GM21717 (cell line): Measurements from ENCODE around the gene WNK3.

ENCODE experiments used
- ATAC-seq: cut with Tn5 transposase; IDR thresholded peaks from one replicate; pipeline ENCODE4 v1.9.1; 2021; ENCODE audit warnings: mild to moderate bottlenecking, moderate library complexity; ENCODE audit not compliant: unreplicated experiment

Gene WNK3

DNA sequence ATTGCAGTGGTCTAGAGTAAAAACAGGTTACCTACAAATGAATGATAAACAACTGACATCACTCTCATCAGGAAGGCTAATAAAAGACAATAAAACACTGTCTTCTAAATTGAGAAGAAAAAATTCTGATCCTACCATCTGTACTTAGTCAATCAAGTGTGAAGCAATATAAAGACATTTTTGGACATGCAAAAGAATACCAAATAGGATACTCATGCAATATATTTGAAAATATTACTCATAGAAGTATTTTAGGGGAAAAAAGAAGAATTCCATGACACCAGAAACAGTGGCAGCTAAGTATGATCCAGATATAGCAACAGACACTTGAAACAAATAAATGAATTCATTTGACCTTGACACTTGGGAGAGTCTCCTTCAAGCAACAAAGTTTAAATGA is 111.0 kb downstream of the WNK3 start:
- ATAC-seq, result no peak

DNA sequence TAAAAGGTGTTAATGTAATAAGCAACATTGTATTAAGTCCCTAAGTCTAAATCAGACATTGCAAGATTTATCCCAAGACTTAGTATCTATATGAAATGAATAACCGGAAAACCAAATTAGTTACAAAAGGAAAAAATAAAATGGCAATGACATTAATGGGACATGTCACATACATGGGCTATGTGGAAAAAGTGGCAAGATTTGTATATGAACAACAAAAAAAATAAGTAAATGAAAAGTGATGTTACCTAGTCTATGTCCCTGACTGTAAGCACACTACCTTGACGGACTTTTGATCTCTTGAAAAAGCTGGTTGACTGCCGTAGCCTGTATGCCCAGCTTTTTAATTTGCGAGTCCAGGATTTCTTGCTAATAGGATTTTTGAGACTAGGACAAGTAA is 119.3 kb downstream of the WNK3 start:
- no peak for ATAC-seq

DNA sequence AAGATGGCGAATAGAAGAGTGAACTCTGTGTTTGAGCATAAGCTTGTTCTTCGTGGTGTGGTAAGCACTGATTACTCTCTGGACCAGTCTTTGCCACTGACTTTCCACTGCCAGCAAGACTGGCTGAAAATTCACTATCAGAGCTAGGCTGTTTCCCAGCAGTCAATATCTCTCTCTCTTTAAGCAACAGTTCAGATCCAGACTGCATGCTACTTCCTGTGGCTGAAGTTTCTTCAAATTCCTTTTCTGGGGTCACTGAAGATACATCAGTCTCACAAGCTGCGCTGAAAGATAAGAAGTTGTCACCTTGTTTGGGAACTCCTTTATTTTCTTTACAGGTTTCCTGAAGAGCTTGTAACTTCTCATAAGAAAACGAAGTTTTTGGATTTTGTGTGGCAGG is 120.8 kb downstream of the WNK3 start:
- no peak for ATAC-seq

DNA sequence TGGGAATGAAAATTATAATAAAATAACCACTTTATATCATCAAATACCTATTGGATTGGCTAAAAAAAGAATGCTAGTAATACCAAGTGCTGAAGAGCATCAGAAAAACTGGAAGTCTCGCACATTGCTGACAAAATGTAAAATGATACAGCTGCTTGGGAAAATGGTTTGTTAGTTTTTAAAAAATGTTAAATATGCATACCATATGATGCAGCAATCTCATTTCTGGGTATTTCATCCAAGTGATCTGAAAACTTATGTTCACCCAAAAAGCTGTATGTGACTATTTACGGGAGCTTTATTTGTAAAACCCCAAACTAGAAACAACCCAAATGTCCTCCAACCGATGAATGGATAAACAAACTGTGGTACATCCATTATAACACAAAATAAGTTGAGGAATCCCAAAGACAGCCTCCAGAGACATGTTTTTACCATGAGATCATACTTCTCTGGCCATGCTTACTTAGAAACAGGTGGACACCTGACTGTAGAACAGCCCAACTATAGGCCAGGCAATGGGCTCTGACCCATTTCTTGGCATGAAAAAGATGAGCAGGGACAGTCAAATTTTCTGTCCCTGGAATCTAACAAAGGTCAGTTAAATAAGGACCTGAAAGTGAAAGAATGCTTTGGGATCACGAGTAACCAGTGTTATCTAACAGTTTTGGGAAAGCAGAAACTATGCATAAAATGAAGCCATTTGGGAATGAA is 127.3 kb downstream of the WNK3 start:
- ATAC-seq, result no peak

DNA sequence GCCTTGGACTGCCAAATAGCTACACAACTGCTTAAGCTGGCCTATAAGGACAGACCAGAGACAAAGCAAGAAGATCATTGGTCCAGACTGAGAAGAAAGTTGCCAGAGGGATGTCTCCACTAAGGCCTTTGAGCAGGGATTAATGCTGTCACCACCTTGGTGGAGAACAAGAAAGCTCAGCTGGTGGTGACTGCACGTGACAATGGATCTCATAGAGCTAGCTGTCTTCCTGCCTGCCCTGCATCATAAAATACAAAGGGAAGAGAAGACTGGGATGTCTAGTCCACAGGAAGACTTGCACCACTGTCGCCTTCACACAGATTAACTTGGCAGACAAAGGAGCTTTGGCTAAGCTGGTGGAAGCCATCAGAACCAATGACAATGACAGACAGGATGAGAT is 134.3 kb downstream of the WNK3 start:
- no peak for ATAC-seq

DNA sequence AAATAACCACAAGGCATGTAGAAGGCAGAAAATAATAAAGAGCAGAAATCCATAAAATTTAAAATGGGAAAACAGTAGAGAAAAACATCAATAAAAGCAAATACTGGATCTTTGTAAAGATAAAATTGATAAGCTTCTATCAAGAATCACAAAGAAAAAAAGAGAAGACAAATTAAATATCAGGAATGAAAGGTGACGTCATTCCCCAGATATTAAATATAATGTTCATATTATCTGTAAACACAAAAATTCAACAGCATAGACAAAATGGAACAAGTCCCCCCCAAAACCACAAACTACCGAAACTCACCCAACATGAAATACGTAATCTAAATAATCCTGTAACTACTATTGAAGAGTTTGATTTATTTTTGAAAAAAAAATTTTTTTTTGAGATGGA is 144.2 kb downstream of the WNK3 start:
- no peak for ATAC-seq

DNA sequence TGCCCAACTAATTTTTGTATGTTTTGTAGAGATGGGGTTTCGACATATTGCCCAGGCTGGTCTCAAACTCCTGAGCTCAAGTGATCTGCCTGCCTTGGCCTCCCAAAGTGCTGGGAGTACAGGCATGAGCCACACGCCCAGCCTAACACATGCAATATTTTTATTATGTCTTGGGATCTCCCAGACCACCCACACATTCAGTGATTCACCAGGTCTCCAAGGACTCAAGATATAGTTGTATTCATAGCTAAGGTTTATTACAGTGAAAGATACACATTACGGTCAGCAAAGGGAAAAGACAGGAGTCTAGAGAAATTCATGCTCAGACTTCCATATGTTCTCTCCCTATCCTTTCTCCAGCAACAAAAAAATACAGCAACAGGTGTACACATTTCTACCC is 149.3 kb downstream of the WNK3 start:
- ATAC-seq, result no peak

DNA sequence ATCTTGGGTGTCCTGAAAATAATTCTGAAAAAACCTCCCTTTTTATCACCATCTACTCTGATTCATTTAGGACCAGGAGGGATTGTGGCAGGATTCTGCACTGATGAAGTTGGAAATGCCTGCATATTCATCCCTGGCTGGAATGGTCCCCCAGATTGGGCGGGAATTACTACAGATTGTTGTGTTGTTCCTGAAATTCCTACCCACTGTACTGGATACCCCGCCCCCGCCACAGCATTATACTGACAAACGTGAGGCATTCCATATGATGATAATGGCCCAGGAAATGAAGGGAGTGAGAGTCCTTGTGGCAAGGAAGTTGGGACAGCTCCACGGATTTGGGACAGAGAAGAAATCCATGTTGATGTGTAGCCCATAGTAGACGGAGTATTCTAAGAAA is 159.6 kb downstream of the WNK3 start:
- no peak for ATAC-seq

DNA sequence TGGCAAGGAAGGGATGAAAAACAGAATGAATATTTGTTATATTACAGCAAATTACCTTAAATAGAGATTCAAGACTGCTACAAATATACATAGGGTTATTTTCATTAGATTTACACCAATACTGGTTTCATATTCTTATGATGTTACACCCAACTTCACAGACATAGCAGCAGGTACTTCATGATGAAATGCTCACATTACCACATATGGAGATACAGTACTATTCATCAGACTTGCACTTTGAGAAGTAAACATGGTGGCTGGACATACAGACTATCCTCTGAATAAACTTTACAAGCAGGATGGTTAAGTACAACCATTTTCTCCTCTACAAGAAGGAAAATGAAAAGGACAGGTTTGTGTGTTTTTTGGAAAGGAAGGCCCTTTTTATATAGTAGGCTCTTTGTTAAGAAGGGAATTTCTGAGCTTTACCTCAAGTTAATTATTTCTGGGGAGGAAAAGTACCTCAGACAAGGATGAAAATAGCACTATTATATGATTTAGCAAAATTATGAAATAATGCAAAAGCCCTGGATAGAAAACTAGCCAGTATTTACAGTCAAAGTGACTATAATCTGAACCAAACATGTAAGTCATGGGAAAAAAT is 162.8 kb downstream of the WNK3 start:
- ATAC-seq, result no peak

DNA sequence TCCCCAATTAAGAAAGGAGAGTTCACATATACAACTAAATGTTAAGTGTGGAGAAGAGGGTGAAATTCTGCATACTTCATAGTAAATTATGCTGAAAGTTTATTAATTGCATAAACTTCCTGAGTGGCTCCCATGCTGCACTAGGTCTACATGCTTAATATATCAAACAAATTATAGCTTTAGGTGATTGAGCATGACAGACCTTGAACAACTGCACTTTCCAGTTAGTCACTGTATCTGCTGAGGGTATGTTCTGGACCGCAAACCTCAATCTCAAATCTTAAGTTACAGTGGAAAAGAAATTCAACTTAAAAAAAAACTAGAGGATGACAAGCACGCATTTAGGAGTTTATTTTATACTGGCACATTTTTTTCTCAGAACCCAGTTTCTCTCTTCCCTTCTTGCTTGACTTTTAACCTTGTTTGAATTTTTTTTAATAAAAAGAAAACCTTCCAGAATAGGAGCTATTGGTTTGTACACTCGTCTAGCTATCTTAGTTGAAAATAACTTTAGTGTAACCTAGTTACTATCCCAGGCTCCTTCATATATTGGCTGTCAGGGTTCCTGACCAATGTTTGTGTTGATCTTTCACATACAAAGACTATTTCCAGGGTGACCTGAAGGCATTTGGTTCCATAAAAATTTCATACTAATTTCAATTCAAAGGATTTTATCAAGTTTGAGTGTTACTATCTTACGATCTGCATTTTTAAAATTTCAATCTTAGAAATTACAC is 164.6 kb downstream of the WNK3 start:
- ATAC-seq, result no peak

DNA sequence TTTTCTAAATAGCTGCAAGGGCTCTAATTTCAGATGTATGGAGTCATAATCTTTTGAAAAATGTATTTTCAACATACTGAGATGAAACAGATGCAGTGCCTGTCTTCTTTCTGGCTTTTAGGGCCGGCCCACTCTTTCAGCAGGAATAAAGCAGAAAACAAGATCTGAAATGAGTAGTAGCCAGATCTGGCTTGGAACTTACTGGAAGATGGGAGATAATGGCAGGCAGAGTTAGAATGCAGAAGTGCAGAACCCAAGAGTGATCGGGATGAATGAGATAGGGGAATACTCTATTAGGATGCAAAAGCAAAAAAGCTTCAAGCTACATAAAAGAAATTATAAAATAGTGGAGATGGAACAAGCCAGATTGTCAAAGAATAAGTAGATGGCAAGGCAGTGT is 173.4 kb downstream of the WNK3 start:
- ATAC-seq, result no peak

DNA sequence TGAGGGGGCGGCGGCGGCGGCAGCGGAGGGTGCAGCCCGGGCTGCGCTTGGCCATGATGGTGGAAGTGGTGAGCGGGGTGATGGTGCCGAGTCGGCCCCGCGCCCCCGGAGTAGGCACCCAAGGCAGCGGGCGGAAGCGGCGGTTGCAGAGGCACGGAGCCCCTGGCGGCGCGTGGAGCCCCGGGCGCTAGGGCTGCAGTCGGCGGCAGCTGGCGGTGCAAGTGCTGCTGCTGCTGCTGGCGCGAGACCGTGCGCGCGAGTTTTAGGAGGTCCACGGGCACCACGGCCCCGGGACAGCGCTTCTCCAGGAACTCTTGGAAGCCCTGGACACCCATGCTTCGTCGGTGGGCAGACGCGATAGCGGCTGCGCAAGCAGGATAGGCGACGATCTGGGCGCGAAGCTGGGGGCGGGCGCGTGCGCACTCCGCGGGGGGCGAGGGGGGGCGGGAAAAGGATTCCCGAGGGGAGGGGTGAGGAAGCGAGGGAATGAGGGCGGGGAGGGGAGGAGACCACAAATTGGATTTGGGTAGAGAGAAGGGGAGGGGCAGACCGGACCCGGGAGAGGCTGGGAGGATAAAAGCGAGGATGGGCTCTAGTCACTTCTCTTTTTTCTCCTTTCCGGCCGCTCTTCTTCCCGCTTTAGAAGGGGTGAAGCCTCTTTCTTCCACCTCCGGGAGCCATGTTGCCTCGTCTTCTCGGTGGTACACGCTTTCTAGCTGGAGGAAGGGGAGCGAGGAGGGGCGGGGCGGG is 174.8 kb downstream of the WNK3 start, which contains the start of gene FAM120C:
Gene FAM120C, minus strand, starts transcription at position 391 of the 750 bp plus-strand sequence. Its CDS starts 56 bp downstream, at position 335.
- ATAC-seq, result peak; percentile 66

DNA sequence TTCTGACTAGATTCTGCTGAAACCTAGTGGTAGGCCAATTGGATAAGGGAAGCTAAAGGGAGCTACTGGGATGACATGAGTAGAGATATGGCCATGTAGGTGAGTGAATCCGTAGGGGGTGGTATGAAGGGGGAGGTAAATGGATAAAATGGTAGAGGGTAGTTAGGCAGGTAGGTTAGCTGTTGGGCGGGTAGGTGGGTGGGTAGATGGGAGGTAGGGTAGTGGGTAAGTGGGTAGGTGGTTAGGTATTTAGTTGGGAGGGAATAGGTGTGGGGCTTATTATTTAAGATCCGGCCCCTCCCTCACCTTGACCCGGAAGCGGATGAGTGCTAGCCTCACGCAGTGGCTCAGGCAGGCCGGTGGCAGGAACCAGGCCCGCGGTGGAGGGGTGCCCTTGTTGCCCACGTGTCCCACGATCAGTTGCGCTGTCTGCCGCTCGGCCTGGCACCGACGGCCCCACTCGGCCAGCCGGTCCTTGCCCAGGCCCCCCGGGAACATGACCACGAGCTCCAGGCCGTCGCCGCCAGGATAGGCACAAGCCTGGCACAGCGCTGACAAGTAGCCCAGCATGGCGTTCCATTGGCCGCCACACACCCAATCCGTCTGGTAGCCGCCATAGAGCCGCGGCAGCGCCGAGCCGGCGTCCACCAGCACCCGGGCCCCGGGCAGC is 175.5 kb downstream of the WNK3 start:
- ATAC-seq, result peak; percentile 62

DNA sequence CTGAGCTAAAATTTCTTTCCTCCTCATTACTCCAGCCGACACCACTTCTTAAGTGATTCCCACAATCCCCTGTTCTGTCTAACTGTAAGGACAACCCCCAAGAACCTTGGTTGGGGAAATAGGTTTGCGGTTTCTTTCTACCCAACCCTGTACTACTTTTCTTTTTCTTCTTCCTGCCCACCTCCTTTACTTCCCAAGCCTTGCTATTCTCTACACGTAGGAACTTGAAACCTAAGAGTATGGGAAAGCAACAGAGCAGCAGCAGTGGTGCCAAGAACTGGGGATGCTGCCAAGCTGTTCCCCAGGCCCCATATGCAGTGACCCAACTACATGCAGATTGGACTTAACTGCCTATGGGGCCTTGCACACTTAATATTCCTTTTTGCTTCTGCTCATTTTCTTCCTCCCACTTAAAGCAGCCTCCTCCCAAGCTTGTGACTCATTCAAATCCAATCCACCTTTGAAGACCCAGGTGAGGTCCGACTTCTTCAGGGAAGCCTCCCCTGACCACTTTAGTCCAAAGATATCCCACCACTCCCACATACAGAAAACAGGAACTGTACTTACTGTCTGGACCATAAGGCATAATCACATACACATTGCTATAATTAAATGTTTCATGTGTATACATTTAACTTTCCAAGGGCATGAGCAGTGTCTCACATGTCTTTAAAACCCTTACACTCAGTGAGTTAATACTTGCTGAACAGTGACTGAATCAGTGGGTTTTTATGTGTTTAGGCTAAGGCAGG is 176.5 kb downstream of the WNK3 start:
- no peak for ATAC-seq

DNA sequence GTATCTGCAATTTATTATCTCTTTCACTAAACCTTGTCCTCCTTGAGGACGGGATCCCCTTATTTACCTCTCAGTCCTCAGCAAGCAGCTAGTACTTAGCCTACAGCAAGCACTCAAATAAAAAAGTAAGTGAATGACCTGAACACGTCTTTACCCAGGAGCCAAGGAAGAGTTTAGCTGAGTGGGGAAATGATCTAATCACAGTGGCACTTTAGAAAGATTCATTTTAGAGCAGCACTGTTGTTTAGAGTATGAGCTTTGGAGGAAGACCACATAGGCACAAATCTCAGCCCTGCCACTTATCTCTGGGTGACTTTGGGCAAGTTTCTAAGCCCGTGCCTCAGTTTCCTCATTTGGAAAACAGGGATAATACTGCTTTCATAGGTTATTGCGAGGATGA is 177.4 kb downstream of the WNK3 start:
- no peak for ATAC-seq

DNA sequence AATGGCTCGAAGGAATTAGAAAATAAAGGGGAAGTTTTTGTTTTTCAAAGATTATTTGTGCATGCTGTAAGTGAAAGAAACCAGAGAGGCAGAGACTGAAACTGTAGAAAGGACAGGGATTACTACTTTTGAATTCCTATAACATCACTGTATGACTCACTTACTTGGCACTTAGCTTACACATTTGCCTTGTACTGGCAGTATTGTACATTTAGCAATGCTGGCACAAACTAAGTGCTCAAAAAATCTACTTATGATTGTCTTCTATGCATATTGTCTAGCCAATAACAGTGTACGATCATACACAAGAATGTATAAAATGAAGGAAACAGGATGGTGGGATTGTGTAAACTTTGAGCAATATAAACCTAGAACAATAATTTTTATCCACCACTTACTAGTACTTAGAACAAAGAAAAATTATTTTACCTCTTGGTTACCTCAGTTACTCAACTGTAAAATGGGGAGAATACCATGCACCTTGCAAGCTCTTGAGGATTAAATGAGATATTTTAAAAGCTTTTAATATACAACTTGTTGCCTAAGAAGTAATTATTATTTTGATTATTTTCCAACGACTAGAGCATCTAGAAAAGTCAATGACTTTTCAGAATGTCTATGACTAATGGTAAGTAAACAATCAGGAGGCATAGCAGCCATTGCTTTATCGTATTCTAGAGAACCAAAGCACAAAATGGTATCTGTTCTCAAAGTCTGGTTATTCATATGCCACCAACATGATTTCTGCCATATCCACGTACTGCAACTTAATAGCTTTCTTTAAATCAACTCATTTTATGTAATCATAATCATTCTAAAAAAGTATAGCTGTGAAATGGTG is 179.5 kb downstream of the WNK3 start:
- peak; percentile 46 for ATAC-seq

DNA sequence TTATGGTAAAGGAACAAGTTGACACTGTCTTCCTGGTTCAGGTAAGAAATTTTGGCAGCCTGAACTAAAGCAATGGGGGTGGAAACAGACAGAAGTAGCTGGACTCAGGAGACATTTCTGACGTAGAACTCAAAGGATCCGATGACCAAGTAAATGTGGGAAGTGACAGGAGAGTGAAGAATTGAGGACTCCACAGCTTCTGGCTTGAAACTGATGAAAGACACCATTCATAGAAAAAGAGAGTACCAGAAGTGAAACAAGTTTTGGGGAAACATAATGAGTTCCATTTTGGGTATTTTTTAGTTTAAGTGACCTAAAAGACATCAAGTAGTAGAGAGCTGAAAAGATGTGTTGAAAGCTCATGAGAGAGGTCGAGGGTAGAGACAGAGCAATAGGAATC is 180.5 kb downstream of the WNK3 start:
- ATAC-seq, result no peak

DNA sequence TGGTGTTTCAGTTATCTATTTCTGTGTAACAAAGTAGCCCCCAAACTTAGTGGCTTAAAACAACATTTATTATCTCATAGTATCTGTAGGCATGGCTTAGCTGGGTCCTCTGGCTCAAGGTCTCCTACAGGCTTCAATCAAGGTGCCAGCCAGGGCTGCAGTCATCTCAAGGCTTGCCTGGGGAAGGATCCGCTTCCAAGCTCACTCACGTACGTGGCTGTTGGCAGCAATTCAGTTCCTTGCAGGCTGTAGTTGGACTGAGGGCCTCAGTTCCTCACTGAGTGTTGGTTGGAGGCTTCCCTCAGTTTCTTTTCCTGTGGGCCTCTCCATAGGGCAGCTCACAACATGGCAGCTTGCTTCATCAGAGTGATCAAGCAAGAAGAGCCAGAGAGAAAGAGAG is 184.1 kb downstream of the WNK3 start:
- no peak for ATAC-seq

DNA sequence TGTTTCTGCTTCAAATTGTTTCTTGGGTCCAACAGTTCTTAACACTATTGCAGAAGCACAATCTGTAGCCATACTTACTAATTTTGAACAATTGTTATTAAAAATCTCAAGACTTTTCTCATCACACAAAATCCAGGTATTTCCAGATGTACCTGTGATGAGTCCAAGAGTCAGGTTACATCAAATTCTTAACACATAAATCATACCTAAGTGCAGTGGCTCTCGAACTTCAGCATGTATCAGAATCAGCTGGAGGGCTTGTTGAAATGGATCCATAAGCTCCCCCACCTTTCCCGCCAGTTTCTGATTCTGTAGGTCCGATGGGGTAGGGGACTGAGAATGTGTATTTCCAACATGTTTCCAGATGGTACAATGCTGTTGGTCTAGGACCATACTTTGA is 185.4 kb downstream of the WNK3 start:
- ATAC-seq, result no peak
